GM18517 (cell line): ENCODE measurements around the gene SP140.

Experiments used
- ATAC-seq: cut with Tn5 transposase; IDR thresholded peaks from one replicate; pipeline ENCODE4 v1.9.1; 2021; ENCODE audit warnings: mild to moderate bottlenecking, moderate library complexity; ENCODE audit not compliant: unreplicated experiment

Gene SP140

GRCh38 chr2:230360028-230360427 is 134.5 kb downstream of the SP140 start:
- no peak for ATAC-seq

GRCh38 chr2:230362030-230362691 is 136.6 kb downstream of the SP140 start:
- no peak for ATAC-seq
